GM21381 (cell line): Measurements from ENCODE around the gene MAS1.
"Not testable (repeated sequence)": the region's sequence is repeated elsewhere in the genome, so short reads cannot be mapped to it uniquely, and the experiment has no call there.

ENCODE experiments used
- ATAC-seq: cut with Tn5 transposase; IDR thresholded peaks from one replicate; pipeline ENCODE4 v1.9.1; 2021; ENCODE audit warnings: mild to moderate bottlenecking, moderate library complexity; ENCODE audit not compliant: unreplicated experiment

The MAS1 gene

GRCh38 chr6:159915397-159915796, 24.6 kb downstream of the MAS1 start:
- no peak for ATAC-seq

- ATAC-seq, result no peak
Observed at GRCh38 chr6:159916237-159916636, 25.4 kb downstream of the MAS1 start.

GRCh38 chr6:159916752-159917151, 26.0 kb downstream of the MAS1 start:
- ATAC-seq, result no peak

GRCh38 chr6:159919011-159919511, 28.3 kb downstream of the MAS1 start:
- ATAC-seq, result no peak

GRCh38 chr6:159919800-159920199, 29.0 kb downstream of the MAS1 start:
- no peak for ATAC-seq

- ATAC-seq, result not testable (repeated sequence)
Observed at GRCh38 chr6:159924150-159924549, 33.4 kb downstream of the MAS1 start.

- ATAC-seq, result no peak
Observed at GRCh38 chr6:159926542-159927203, 35.9 kb downstream of the MAS1 start.

- peak; percentile 51 for ATAC-seq
Observed at GRCh38 chr6:159929819-159930218, 39.0 kb downstream of the MAS1 start.

- peak; percentile 86 for ATAC-seq
Observed at GRCh38 chr6:159931112-159931511, 40.3 kb downstream of the MAS1 start.

GRCh38 chr6:159931846-159932245, 41.1 kb downstream of the MAS1 start:
- ATAC-seq, result no peak

- ATAC-seq, result no peak
Observed at GRCh38 chr6:159933077-159933476, 42.3 kb downstream of the MAS1 start.

GRCh38 chr6:159934181-159934580, 43.4 kb downstream of the MAS1 start:
- no peak for ATAC-seq

GRCh38 chr6:159935065-159935464, 44.3 kb downstream of the MAS1 start:
- no peak for ATAC-seq

- ATAC-seq, result no peak
Observed at GRCh38 chr6:159935633-159936032, 44.8 kb downstream of the MAS1 start.

GRCh38 chr6:159939591-159940016, 48.8 kb downstream of the MAS1 start:
- no peak for ATAC-seq
